Sigmoid colon (tissue), 7 donors: ENCODE measurements around the gene CYP26A1. TPM values are rescaled to one million over a fixed set of nuclear protein-coding genes. Genes with fewer than 3 reads are reported as not detected.

Experiments used
- DNase-seq: peaks from one replicate; pipeline ENCODE4 v3.0.0-alpha.2; 2019
- H3K27ac ChIP-seq, 4 donors: fragments of 200-600 bp; sonication (generic); one replicate each; pipeline ENCODE4 v1.5.1; 2016 to 2019; ENCODE audit warnings: mild to moderate bottlenecking in 1 of 4
- H3K27me3 ChIP-seq, 3 donors: fragments of 200-600 bp; sonication (generic); one replicate each; pipeline ENCODE4 v1.5.1; 2019; ENCODE audit warnings: mild to moderate bottlenecking in 1 of 3
- H3K36me3 ChIP-seq, 4 donors: fragments of 200-600 bp; sonication (generic); one replicate each; pipeline ENCODE4 v1.5.1; 2016 to 2019
- H3K4me1 ChIP-seq, 4 donors: fragments of 200-600 bp; sonication (generic); one replicate each; pipeline ENCODE4 v1.5.1; 2017 to 2019
- H3K4me3 ChIP-seq, 4 donors: fragments of 200-600 bp; sonication (generic); one replicate each; pipeline ENCODE4 v1.5.1; 2017 to 2019; ENCODE audit warnings: mild to moderate bottlenecking in 2 of 4, moderate library complexity in 1 of 4
- H3K9me3 ChIP-seq, 4 donors: fragments of 200-600 bp in 3 of 4; sonication (generic) in 3 of 4; one replicate each; pipeline versions ENCODE4 v1.5.1 to v1.6.1; 2013 to 2019
- EP300 ChIP-seq, 4 donors: sonication (generic); formaldehyde crosslinking; IDR thresholded peaks; one replicate each; pipeline ENCODE4 v1.6.1; 2017; ENCODE audit warnings: antibody characterized with exemption in 4 of 4
- POLR2A ChIP-seq, 2 donors: fragments of 450-650 bp; IDR thresholded peaks; one replicate each; pipeline ENCODE4 v1.6.1; 2016; ENCODE audit warnings: antibody characterized with exemption in 2 of 2, mild to moderate bottlenecking in 2 of 2, moderate library complexity in 2 of 2
- POLR2AphosphoS5 ChIP-seq, 4 donors: sonication (generic); formaldehyde crosslinking; IDR thresholded peaks; one replicate each; pipeline ENCODE4 v1.6.1; 2017; ENCODE audit warnings: antibody characterized with exemption in 4 of 4
- WGBS, 2 donors: extraction: QIAGEN DNeasy Blood & Tissue Kit; methylation state at CpG; one replicate each; pipeline ENCODE4 v1.1.7; 2013; 5-methylcytosine and 5-hydroxymethylcytosine counted together
- intact Hi-C: fragments of 100-400 bp; cut with DNase I; formaldehyde crosslinking; loops from one replicate; pipeline ENCODE4 v1.15.1; 2023
- polyA plus RNA-seq, 3 donors: library from polyadenylated mRNA; stranded (reverse); fragments of 200-250 nt; gene quantifications; one replicate each; pipeline ENCODE4 v1.2.3, GENCODE V29; 2013
- total RNA-seq, 4 donors: library from RNA; depleted of rRNA; stranded (reverse); fragments of >200 nt; gene quantifications; one replicate each; pipeline ENCODE4 v1.1.0, GENCODE V29; 2016
- TF ChIP-seq, protein P1 (sequence below), 4 experiments: fragments of 450-650 bp in 3 of 4; fragments of 200-600 bp in 1 of 4; IDR thresholded peaks; one replicate each; pipeline ENCODE4 v1.5.1; 2016 to 2019; ENCODE audit warnings: antibody characterized with exemption in 4 of 4, mild to moderate bottlenecking in 3 of 4, moderate library complexity in 2 of 4
- donor health status: healthy with polysubstance abuse.
- donor health status: Bipolar disorder and iron deficiency.
- donor health status: healthy.

Gene CYP26A1
- total and polyA plus RNA-seq, 7 donors, result not detected

- peaks cover 0 to 45% (median 25%) of the 10 kb centered on the region in 4 donors for H3K4me1 ChIP-seq
- no peak for TF ChIP-seq EP300 (IDR thresholded peaks at IDR 0.05)
- TF ChIP-seq, protein P1, sequence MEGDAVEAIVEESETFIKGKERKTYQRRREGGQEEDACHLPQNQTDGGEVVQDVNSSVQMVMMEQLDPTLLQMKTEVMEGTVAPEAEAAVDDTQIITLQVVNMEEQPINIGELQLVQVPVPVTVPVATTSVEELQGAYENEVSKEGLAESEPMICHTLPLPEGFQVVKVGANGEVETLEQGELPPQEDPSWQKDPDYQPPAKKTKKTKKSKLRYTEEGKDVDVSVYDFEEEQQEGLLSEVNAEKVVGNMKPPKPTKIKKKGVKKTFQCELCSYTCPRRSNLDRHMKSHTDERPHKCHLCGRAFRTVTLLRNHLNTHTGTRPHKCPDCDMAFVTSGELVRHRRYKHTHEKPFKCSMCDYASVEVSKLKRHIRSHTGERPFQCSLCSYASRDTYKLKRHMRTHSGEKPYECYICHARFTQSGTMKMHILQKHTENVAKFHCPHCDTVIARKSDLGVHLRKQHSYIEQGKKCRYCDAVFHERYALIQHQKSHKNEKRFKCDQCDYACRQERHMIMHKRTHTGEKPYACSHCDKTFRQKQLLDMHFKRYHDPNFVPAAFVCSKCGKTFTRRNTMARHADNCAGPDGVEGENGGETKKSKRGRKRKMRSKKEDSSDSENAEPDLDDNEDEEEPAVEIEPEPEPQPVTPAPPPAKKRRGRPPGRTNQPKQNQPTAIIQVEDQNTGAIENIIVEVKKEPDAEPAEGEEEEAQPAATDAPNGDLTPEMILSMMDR (IDR thresholded peaks at IDR 0.05), result no peak
- TF ChIP-seq POLR2AphosphoS5 (IDR thresholded peaks at IDR 0.05), result no peak
- no peak for TF ChIP-seq POLR2A (IDR thresholded peaks at IDR 0.05)
- no peak overlapping the region for H3K4me3 ChIP-seq
- intact Hi-C loops, result no loop called here
- peaks cover 0 to 8% (median 0%) of the 10 kb centered on the region in 4 donors for H3K36me3 ChIP-seq
- no peak for DNase-seq
- no peaks in the 10 kb centered on the region for H3K27me3 ChIP-seq
- H3K9me3 ChIP-seq, result peaks cover 0 to 5% (median 0%) of the 10 kb centered on the region in 4 donors
- H3K27ac ChIP-seq, result peak overlapping the region in 3 of 4 donors; percentile 10 to 46 (median 34)
Observed at GRCh38 chr10:93030409-93030808, 43.3 kb upstream of the CYP26A1 start.

- WGBS, 2 donors, result 55 to 81% methylated on average over 5 of the region's 5 CpGs
- intact Hi-C loops, result no loop called here
Observed at GRCh38 chr10:93032105-93032808, 41.4 kb upstream of the CYP26A1 start.

GRCh38 chr10:93032809-93033137, 40.9 kb upstream of the CYP26A1 start:
- Histone ChIP-seq H3K27ac (peak overlapping the region in 2 of 4 donors; percentile 4 to 13), H3K27me3 (no peaks in the 10 kb centered on the region), H3K4me3 (no peak overlapping the region), H3K36me3 (peaks cover 0 to 3% (median 0%) of the 10 kb centered on the region in 4 donors), H3K4me1 (peaks cover 0 to 45% (median 25%) of the 10 kb centered on the region in 4 donors), H3K9me3 (no peaks in the 10 kb centered on the region)
- intact Hi-C loops, result no loop called here
- no peak for DNase-seq
- no peak for TF ChIP-seq EP300 (IDR thresholded peaks at IDR 0.05)
- TF ChIP-seq, protein P1 (IDR thresholded peaks at IDR 0.05), result no peak
- TF ChIP-seq POLR2A (IDR thresholded peaks at IDR 0.05), result no peak
- TF ChIP-seq POLR2AphosphoS5 (IDR thresholded peaks at IDR 0.05), result no peak
- WGBS, 2 donors, result 50 to 76% methylated on average over 1 of the region's 1 CpG

More at GRCh38 chr10:93032105-93032808, 41.4 kb upstream of the CYP26A1 start:
- peaks cover 0 to 45% (median 25%) of the 10 kb centered on the region in 4 donors for H3K4me1 ChIP-seq
- H3K27me3 ChIP-seq, result no peaks in the 10 kb centered on the region
- peaks cover 0 to 4% (median 0%) of the 10 kb centered on the region in 4 donors for H3K9me3 ChIP-seq
- peaks cover 0 to 8% (median 0%) of the 10 kb centered on the region in 4 donors for H3K36me3 ChIP-seq
- no peak overlapping the region for H3K4me3 ChIP-seq
- TF ChIP-seq POLR2AphosphoS5 (IDR thresholded peaks at IDR 0.05) (no peak), EP300 (IDR thresholded peaks at IDR 0.05) (no peak), POLR2A (IDR thresholded peaks at IDR 0.05) (no peak)
- TF ChIP-seq, protein P1 (IDR thresholded peaks at IDR 0.05), result no peak
- peak overlapping the region in 2 of 4 donors; percentile 4 to 13 for H3K27ac ChIP-seq
- DNase-seq, result no peak

DNA sequence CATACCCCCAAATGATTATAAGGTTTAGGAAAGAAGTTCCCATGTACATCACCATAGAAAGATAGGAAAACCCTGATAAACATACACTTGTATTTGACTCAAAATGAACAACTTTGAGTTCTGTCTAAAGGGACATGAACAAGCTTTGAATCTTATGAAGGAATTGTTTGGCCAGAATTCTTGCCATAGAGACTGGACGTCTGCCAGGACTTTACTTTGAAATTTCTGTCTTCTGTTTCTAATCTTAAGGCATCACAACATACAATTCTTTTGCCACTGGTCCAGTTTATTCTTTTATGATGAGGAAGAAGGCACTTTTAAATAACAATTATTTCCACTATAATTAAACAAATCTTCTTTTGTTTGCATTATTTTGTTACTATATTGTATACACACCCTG, 39.3 kb upstream of the CYP26A1 start:
- no peaks in the 10 kb centered on the region for H3K9me3 ChIP-seq
- no peak for DNase-seq
- intact Hi-C loops, result no loop called here
- WGBS, 2 donors, result 14 to 48% methylated on average over 1 of the region's 1 CpG
- no peaks in the 10 kb centered on the region for H3K36me3 ChIP-seq
- no peak overlapping the region for H3K27ac ChIP-seq
- H3K4me1 ChIP-seq, result peaks cover 0 to 45% (median 25%) of the 10 kb centered on the region in 4 donors
- TF ChIP-seq POLR2AphosphoS5 (IDR thresholded peaks at IDR 0.05) (no peak), EP300 (IDR thresholded peaks at IDR 0.05) (no peak), POLR2A (IDR thresholded peaks at IDR 0.05) (no peak)
- TF ChIP-seq, protein P1 (IDR thresholded peaks at IDR 0.05), result no peak
- H3K27me3 ChIP-seq, result no peaks in the 10 kb centered on the region
- no peak overlapping the region for H3K4me3 ChIP-seq
